Caco-2 (cell line): ENCODE data around the gene CDHR2. TPM values are rescaled to one million over a fixed set of nuclear protein-coding genes. Genes with fewer than 3 reads are reported as not detected.

Experiments used
- BruUV-seq: library from RNA; stranded (reverse); fragments of 400-500 nt; replicated peaks from 2 replicates; lab custom pipeline; 2021; lab: Mats Ljungman, UMichigan
- CTCF ChIA-PET: fragments of 300-600 bp; sonication (Branson Sonifier 250); formaldehyde crosslinking; loops from one replicate; lab custom pipeline; 2022; ENCODE audit warnings: antibody characterized with exemption; lab: Charles Lee
- POLR2A ChIA-PET: fragments of 300-600 bp; sonication (Branson Sonifier 250); formaldehyde crosslinking; loops from one replicate; lab custom pipeline; 2022; ENCODE audit warnings: antibody characterized with exemption; lab: Charles Lee
- DNase-seq, 2 experiments: peaks; one replicate each; pipeline versions ENCODE4 v3.0.0 to v3.0.0-alpha.2; 2020 to 2022
- H3K27me3 ChIP-seq: replicated peaks from 2 replicates; pipeline ENCODE4 v1.6.0; 2011; ENCODE audit warnings: low read length; ENCODE audit not compliant: control insufficient read depth, insufficient read depth
- H3K36me3 ChIP-seq: 2 replicates; pipeline ENCODE4 v1.5.1; 2011; ENCODE audit warnings: low read length; ENCODE audit not compliant: control insufficient read depth, insufficient read depth
- H3K4me1 ChIP-seq: fragments of 250-450 bp; sonication (Bioruptor Pico); 2 replicates; pipeline ENCODE4 v1.5.1; 2020; ENCODE audit warnings: mild to moderate bottlenecking
- H3K4me3 ChIP-seq: 2 replicates; pipeline ENCODE4 v1.5.1; 2011; ENCODE audit warnings: low read depth, mild to moderate bottlenecking, control low read depth, low read length
- H3K9me3 ChIP-seq: fragments of 250-450 bp; sonication (Bioruptor Pico); 2 replicates; pipeline ENCODE4 v1.5.1; 2020; ENCODE audit warnings: mild to moderate bottlenecking, moderate library complexity
- H3K27ac Mint-ChIP-seq: one replicate; pipeline ENCODE4 v1.8.0; 2022; ENCODE audit warnings: mixed read lengths; ENCODE audit not compliant: unreplicated experiment
- H3K27me3 Mint-ChIP-seq: one replicate; pipeline ENCODE4 v1.8.0; 2022; ENCODE audit warnings: mixed read lengths; ENCODE audit not compliant: insufficient read depth, unreplicated experiment
- H3K36me3 Mint-ChIP-seq: one replicate; pipeline ENCODE4 v1.8.0; 2022; ENCODE audit warnings: mild to moderate bottlenecking, mixed read lengths; ENCODE audit not compliant: insufficient read depth, unreplicated experiment
- H3K4me1 Mint-ChIP-seq: one replicate; pipeline ENCODE4 v1.8.0; 2022; ENCODE audit warnings: low read depth, mixed read lengths; ENCODE audit not compliant: unreplicated experiment
- H3K4me3 Mint-ChIP-seq: one replicate; pipeline ENCODE4 v1.8.0; 2022; ENCODE audit warnings: mild to moderate bottlenecking, moderate library complexity, mixed read lengths; ENCODE audit not compliant: unreplicated experiment
- H3K9me3 Mint-ChIP-seq: one replicate; pipeline ENCODE4 v1.8.0; 2022; ENCODE audit warnings: mixed read lengths; ENCODE audit not compliant: unreplicated experiment
- intact Hi-C: fragments of 100-400 bp; cut with micrococcal nuclease; formaldehyde crosslinking; loops from one replicate; pipeline ENCODE4 v1.10.0; 2022; ENCODE audit not compliant: unreplicated experiment
- microRNA-seq: library from miRNA; unstranded; fragments of <30 nt; microRNA quantifications from one replicate; pipeline ENCODE4 v1.2.0, GENCODE V29; 2022
- total RNA-seq: library from RNA; stranded (reverse); gene quantifications from 2 replicates; pipeline ENCODE4 v1.2.3, GENCODE V29; 2022
- TF ChIP-seq, protein P1 (sequence below), 2 experiments: fragments of 200-600 bp in 1 of 2; IDR thresholded peaks; 1 replicate in 1 of 2; 2 replicates in 1 of 2; pipeline versions ENCODE4 v1.5.1 to v1.8.0; 2011 to 2022; ENCODE audit warnings: antibody characterized with exemption in 1 of 2, control low read depth in 1 of 2, inconsistent platforms in 1 of 2, low read depth in 1 of 2, low read length in 1 of 2, mild to moderate bottlenecking in 1 of 2, moderate library complexity in 1 of 2; ENCODE audit not compliant: insufficient read depth in 1 of 2, severe bottlenecking in 1 of 2, unreplicated experiment in 1 of 2

CDHR2 gene
- total RNA-seq, 1 experiment from 2014 or later, result 0.59 TPM

DNA sequence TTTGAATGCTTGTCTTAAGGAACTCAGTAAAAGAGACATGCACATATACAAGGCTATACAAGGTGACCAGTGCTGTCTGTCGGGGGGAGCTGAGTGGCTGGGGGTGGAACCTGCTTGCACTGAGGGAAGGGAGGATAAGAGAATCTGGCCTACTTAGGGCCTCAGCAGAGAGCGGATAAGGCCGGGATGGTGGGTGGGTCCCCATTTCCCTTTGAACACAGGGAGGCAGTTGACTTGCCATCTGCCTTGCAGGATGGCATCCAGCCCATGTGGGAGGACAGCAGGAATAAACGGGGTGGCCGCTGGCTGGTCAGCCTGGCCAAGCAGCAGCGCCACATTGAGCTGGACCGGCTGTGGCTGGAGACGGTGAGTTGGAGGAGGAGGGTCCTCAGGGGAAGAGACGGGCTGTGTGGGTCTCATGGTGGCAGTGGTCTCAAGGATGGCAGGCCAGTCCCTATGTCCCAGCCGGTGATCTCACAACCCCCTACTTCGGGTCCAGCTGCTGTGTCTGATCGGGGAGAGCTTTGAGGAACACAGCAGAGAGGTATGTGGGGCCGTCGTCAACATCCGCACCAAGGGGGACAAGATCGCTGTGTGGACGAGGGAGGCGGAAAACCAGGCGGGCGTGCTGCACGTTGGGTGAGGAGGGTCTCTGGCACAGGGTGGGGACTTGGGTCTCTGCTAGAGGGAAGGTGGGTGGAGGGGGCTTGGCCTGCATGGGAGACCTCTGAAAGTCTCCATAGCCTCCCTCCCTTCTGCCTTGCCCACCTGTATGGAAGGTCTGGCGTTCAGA lies 95.9 kb downstream of the CDHR2 start:
- no peaks in the 10 kb centered on the region for H3K36me3 ChIP-seq
- no peak for DNase-seq
- CTCF ChIA-PET, result interaction anchor here (3.4 kb wide), 1 partner anchor 16 kb away, joined by 34 read pairs; no protein-coding TSS in a partner anchor
- Mint-ChIP-seq H3K4me3 (no peak overlapping the region), H3K27ac (no peak overlapping the region), H3K4me1 (no peaks in the 10 kb centered on the region), H3K27me3 (peaks cover 4% of the 10 kb centered on the region), H3K36me3 (peaks cover 4% of the 10 kb centered on the region), H3K9me3 (no peaks in the 10 kb centered on the region)
- H3K4me1 ChIP-seq, result peaks cover 10% of the 10 kb centered on the region
- H3K27me3 ChIP-seq, result no peaks in the 10 kb centered on the region
- TF ChIP-seq, protein P1, sequence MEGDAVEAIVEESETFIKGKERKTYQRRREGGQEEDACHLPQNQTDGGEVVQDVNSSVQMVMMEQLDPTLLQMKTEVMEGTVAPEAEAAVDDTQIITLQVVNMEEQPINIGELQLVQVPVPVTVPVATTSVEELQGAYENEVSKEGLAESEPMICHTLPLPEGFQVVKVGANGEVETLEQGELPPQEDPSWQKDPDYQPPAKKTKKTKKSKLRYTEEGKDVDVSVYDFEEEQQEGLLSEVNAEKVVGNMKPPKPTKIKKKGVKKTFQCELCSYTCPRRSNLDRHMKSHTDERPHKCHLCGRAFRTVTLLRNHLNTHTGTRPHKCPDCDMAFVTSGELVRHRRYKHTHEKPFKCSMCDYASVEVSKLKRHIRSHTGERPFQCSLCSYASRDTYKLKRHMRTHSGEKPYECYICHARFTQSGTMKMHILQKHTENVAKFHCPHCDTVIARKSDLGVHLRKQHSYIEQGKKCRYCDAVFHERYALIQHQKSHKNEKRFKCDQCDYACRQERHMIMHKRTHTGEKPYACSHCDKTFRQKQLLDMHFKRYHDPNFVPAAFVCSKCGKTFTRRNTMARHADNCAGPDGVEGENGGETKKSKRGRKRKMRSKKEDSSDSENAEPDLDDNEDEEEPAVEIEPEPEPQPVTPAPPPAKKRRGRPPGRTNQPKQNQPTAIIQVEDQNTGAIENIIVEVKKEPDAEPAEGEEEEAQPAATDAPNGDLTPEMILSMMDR (IDR thresholded peaks at IDR 0.05; ENCODE audit: insufficient read depth in 1 of 2, low read depth in 1 of 2, low read length in 1 of 2, severe bottlenecking in 1 of 2, unreplicated experiment in 1 of 2), result no peak
- BruUV-seq, result no TSS peak
- POLR2A ChIA-PET, result interaction anchor here (0.6 kb wide), 1 partner anchor 658 kb away, joined by 3 read pairs; the partner anchor contains the start of gene RAB24
- intact Hi-C loops, result no loop called here
- H3K9me3 ChIP-seq, result no peaks in the 10 kb centered on the region
- no peak overlapping the region for H3K4me3 ChIP-seq

Small RNA genes lying within 50 kb of the gene (microRNA-seq; reads per million reads assigned to microRNA genes)
- not detected for gene MIR4281

Other genes starting within 250 kb of the CDHR2 start
- gene KIAA1191, start 187.6 kb upstream of the CDHR2 start, total RNA-seq, result 119 and 123 TPM in 2 replicates
- gene ARL10, start 183.9 kb upstream of the CDHR2 start, total RNA-seq, result 2.1 and 2.3 TPM in 2 replicates
- gene NOP16, start 160.7 kb upstream of the CDHR2 start, total RNA-seq, result 48.0 and 56.4 TPM in 2 replicates
- 110 and 118 TPM in 2 replicates for gene HIGD2A, start 160.6 kb upstream of the CDHR2 start, total RNA-seq
- 78.9 and 80.0 TPM in 2 replicates for gene CLTB, start 132.8 kb upstream of the CDHR2 start, total RNA-seq
- 55.5 and 57.9 TPM in 2 replicates for gene FAF2, start 101.0 kb upstream of the CDHR2 start, total RNA-seq
- gene RNF44, start 11.9 kb upstream of the CDHR2 start, total RNA-seq, result 84.2 and 90.8 TPM in 2 replicates
- gene GPRIN1, start 60.8 kb downstream of the CDHR2 start, total RNA-seq, result 3.9 and 5.2 TPM in 2 replicates
- not detected in 2 replicates for gene SNCB, start 81.2 kb downstream of the CDHR2 start, total RNA-seq
- gene EIF4E1B, start 81.3 kb downstream of the CDHR2 start, total RNA-seq, result not detected in 2 replicates
- gene TSPAN17, start 98.1 kb downstream of the CDHR2 start, total RNA-seq, result 19.6 and 20.5 TPM in 2 replicates